Measurements from ENCODE around the gene PCDHA7. TPM values are rescaled to one million over a fixed set of nuclear protein-coding genes. Genes with fewer than 3 reads are reported as not detected.

The PCDHA7 gene, protein sequence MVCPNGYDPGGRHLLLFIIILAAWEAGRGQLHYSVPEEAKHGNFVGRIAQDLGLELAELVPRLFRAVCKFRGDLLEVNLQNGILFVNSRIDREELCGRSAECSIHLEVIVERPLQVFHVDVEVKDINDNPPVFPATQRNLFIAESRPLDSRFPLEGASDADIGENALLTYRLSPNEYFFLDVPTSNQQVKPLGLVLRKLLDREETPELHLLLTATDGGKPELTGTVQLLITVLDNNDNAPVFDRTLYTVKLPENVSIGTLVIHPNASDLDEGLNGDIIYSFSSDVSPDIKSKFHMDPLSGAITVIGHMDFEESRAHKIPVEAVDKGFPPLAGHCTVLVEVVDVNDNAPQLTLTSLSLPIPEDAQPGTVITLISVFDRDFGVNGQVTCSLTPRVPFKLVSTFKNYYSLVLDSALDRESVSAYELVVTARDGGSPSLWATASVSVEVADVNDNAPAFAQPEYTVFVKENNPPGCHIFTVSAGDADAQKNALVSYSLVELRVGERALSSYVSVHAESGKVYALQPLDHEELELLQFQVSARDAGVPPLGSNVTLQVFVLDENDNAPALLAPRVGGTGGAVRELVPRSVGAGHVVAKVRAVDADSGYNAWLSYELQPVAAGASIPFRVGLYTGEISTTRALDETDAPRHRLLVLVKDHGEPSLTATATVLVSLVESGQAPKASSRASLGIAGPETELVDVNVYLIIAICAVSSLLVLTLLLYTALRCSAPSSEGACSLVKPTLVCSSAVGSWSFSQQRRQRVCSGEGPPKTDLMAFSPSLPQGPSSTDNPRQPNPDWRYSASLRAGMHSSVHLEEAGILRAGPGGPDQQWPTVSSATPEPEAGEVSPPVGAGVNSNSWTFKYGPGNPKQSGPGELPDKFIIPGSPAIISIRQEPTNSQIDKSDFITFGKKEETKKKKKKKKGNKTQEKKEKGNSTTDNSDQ
- total RNA-seq (2022; extraction: Qiagen RNA extraction) = 0.05 to 0.16 TPM (median 0.09 TPM) in 5 replicates

DNA sequence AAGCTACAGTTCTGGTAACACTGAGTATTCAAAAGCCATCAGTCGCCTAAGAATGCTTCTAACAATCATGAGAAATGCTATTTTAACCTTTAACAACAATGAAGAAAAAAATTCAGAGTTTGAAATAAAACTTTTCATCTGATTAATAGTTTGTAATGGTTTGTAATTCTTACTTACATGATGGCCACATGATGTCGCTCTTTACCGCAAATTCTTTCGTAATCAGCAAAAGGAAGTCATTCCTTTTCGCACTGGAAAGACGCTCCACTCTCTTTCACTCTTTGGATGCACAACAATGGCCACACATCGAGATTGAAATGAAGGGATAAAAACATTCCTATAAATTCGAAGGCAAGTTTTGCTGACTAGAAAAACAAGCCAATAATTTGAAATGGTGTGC lies at the start of gene PCDHA7:
TSS of gene PCDHA7 (plus strand) at position 277 of the 400 bp plus-strand sequence. CDS start at position 392, 115 bp downstream.

DNA sequence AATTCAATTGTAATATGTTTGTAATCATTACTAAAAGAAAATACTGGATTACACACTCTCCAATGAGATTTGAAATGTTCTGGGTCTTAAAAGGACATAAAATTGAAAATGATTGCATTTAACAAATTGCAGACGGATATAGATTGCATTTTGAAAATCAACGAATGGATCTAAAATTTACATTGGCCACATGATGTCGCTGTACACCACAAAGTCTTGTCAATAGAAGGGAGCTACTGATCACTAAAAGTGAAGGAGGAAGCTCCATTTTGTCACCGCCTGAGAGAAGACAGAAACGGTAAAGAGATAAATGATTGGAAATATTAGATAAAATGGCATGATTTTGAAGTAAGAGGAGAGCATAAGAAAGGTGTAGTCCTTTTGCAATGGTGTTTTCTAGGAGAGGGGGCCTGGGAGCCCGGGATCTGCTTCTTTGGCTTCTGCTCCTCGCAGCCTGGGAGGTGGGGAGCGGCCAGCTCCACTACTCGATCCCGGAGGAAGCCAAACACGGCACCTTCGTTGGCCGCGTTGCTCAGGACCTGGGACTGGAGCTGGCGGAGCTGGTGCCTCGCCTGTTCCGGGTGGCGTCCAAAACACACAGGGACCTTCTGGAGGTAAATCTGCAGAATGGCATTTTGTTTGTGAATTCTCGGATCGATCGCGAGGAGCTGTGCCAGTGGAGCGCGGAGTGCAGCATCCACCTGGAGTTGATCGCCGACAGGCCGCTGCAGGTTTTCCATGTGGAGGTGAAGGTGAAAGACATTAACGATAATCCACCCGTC lies 48.0 kb upstream of the PCDHA7 start, which contains the start of gene PCDHA1:
TSS of gene PCDHA1 (plus strand) at position 236 of the 782 bp plus-strand sequence.

DNA sequence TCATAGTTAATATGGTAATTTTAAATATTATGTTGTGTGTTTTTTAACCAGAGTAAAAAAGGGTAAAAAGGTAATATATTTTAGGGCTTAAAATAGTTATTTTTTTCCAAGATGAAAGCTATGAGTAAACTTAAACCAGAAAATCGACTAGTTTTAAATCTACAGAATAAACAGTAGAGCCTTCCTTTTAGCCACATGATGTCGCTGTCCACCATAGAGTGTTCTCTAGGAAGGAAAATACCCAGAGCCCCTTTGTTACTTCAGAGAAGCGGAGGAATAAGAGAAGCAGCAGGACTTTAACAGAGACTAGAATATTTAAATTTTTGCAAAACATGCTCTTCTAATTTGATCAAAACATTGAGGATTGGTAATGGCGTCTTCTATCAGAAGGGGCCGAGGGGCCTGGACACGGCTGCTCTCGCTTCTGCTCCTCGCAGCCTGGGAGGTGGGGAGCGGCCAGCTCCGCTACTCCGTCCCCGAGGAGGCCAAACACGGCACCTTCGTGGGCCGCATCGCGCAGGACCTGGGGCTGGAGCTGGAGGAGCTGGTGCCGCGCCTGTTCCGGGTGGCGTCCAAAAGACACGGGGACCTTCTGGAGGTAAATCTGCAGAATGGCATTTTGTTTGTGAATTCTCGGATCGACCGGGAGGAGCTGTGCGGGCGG lies 39.3 kb upstream of the PCDHA7 start, which contains the start of gene PCDHA2:
TSS of gene PCDHA2 (plus strand) at position 258 of the 664 bp plus-strand sequence.

DNA sequence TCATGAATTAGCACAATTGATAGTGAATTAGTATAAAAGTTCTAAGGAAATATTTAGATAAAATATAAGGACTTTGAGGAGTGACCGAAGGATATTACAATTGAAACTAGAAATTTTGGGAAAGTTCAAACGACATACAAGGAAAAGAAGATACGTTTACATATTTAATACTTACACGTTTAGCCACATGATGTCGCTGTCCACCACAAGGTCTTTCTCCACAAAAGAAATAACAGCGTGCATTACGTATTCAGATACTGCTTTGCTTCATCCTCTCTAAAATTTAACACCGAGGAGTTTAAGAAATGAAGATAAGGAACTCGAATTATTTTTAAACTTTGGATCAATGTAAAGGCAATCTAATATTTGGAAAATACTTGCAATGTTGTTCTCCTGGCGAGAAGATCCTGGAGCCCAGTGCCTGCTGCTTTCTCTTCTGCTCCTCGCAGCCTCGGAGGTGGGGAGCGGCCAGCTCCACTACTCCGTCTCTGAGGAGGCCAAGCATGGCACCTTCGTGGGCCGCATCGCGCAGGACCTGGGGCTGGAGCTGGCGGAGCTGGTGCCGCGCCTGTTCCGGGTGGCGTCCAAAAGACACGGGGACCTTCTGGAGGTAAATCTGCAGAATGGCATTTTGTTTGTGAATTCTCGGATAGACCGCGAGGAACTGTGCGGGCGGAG lies 33.1 kb upstream of the PCDHA7 start, which contains the start of gene PCDHA3:
TSS of gene PCDHA3 (plus strand) at position 242 of the 678 bp plus-strand sequence.

DNA sequence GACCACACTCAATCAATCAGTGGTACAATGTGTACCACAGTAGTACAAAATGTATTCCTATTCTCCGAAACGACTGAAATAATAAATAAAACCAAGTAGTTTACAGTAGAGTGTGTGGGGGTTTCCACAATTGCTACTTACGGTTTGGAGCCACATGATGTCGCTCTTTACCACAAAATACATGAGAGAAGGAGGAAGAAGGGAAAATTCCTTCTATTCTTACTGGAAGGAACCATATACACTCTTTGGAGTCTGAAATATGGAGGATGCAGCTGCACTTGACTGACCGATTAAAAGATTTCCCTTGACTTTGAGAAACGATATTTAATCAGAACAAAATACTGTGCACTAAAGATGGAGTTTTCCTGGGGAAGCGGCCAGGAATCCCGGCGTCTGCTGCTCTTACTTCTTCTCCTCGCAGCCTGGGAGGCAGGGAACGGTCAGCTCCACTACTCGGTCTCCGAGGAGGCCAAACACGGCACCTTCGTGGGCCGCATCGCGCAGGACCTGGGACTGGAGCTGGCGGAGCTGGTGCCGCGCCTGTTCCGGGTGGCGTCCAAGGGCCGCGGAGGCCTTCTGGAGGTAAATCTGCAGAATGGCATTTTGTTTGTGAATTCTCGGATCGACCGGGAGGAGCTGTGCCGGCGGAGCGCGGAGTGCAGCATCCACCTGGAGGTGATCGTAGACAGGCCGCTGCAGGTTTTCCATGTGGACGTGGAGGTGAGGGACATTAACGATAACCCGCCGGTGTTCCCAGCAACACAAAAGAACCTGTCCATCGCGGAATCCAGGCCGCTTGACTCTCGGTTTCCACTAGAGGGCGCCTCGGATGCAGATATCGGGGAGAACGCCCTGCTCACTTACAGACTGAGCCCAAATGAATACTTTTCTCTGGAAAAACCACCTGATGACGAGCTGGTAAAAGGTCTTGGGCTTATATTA lies 27.0 kb upstream of the PCDHA7 start, which contains the start of gene PCDHA4:
TSS of gene PCDHA4 (plus strand) at position 235 of the 942 bp plus-strand sequence.

DNA sequence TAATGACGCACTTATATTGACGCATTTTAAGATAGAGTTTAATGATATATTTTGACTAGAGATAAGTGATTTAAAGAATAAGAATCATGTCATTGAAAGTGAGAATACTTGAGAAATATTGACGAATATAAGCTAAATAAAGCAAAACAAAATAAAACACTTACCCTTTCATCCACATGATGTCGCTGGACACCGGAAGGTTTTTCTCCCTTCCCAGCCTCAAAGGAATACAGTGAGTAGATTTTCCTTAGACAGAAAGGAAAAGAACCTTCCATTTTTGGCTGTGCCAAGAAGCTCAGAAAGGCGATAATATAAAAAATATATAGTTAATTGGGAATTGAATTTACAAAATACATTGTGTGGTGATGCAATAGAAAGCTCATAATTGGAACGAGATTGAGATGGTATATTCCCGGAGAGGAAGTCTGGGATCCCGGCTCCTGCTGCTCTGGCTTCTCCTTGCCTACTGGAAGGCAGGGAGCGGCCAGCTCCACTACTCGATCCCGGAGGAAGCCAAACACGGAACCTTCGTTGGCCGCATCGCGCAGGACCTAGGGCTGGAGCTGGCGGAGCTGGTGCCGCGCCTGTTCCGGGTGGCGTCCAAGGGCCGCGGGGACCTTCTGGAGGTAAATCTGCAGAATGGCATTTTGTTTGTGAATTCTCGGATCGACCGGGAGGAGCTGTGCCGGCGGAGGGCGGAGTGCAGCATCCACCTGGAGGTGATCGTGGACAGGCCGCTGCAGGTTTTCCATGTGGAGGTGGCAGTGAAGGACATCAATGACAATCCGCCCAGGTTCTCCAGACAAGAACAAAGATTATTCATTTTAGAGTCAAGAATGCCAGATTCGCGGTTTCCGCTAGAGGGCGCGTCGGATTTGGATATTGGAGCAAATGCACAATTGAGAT lies 12.4 kb upstream of the PCDHA7 start, which contains the start of gene PCDHA5:
TSS of gene PCDHA5 (plus strand) at position 239 of the 906 bp plus-strand sequence.

DNA sequence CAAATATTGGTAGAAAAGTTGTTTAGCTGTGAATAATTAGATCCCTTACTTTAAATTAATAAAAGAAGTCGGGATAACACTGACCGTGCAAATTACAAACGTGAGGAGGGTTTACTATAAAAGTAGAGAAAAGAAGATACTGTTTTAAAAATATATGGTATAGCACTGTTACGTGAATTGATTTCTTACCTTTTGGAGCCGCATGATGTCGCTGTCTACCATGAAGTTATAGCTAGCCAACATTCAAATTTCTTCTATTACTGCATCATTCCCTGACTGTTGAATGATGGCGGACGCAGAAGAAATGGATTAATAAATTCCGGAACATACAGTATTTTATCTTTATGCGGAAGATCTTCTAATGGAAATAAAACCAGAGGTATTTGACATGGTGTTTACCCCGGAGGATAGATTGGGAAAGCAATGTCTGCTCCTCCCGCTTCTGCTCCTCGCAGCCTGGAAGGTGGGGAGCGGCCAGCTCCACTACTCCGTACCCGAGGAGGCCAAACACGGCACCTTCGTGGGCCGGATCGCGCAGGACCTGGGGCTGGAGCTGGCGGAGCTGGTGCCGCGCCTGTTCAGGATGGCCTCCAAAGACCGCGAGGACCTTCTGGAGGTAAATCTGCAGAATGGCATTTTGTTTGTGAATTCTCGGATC lies 6.2 kb upstream of the PCDHA7 start, which contains the start of gene PCDHA6:
TSS of gene PCDHA6 (plus strand) at position 257 of the 658 bp plus-strand sequence. CDS start at position 389, 132 bp downstream.

DNA sequence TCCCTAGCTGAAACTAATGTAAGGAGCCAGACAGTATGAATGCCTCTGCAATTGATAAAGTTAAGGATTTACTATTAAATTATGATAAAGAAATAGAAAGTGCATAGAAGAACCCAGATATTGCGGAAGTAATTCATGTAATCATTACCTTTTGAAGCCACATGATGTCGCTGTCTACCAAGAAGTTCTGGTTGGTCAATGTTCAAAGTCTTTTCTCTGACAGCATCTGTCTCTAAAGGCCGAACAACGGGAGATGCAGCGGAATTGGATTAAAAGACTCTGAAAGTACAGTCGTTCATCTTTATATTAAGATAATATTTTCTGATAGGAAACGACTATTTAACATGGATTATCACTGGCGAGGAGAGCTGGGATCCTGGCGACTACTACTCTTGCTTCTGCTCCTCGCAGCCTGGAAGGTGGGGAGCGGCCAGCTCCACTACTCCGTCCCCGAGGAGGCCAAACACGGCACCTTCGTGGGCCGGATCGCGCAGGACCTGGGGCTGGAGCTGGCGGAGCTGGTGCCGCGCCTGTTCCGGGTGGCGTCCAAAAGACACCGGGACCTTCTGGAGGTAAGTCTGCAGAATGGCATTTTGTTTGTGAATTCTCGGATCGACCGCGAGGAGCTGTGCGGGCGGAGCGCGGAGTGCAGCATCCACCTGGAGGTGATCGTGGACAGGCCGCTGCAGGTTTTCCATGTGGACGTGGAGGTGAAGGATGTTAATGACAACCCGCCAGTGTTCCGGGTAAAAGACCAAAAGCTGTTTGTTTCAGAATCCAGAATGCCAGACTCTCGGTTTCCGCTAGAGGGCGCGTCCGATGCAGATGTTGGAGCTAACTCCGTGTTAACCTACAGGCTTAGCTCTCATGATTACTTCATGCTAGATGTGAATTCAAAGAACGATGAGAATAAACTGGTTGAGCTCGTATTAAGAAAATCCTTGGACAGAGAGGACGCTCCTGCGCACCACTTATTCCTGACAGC lies 7.2 kb downstream of the PCDHA7 start, which contains the start of gene PCDHA8:
TSS of gene PCDHA8 (plus strand) at position 210 of the 985 bp plus-strand sequence. CDS start at position 345, 135 bp downstream.

DNA sequence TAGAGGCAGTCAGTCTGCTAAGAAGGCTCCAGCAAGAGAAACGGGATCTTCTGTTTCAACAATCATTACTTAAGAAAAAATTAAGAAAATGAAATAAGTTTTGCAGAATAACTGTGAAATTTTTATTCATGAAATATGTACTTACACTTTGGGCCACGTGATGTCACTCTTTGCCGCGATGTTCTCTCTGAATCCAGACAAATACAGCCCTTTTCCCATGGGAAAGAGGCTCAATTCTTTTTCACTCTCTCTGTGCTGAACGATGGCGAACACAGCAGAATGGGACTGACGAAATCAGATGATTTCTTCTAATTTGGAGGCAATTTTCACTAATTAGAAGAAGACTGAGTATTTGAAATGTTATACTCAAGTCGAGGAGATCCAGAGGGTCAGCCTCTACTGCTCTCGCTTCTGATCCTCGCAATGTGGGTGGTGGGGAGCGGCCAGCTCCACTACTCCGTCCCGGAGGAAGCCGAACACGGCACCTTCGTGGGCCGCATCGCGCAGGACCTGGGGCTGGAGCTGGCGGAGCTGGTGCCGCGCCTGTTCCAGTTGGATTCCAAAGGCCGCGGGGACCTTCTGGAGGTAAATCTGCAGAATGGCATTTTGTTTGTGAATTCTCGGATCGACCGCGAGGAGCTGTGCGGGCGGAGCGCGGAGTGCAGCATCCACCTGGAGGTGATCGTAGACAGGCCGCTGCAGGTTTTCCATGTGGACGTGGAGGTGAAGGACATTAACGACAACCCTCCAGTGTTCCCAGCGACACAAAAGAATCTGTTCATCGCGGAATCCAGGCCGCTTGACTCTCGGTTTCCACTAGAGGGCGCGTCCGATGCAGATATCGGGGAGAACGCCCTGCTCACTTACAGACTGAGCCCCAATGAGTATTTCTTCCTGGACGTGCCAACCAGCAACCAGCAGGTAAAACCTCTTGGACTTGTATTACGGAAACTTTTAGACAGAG lies 14.4 kb downstream of the PCDHA7 start, which contains the start of gene PCDHA9:
TSS of gene PCDHA9 (plus strand) at position 244 of the 964 bp plus-strand sequence. CDS start at position 358, 114 bp downstream.

DNA sequence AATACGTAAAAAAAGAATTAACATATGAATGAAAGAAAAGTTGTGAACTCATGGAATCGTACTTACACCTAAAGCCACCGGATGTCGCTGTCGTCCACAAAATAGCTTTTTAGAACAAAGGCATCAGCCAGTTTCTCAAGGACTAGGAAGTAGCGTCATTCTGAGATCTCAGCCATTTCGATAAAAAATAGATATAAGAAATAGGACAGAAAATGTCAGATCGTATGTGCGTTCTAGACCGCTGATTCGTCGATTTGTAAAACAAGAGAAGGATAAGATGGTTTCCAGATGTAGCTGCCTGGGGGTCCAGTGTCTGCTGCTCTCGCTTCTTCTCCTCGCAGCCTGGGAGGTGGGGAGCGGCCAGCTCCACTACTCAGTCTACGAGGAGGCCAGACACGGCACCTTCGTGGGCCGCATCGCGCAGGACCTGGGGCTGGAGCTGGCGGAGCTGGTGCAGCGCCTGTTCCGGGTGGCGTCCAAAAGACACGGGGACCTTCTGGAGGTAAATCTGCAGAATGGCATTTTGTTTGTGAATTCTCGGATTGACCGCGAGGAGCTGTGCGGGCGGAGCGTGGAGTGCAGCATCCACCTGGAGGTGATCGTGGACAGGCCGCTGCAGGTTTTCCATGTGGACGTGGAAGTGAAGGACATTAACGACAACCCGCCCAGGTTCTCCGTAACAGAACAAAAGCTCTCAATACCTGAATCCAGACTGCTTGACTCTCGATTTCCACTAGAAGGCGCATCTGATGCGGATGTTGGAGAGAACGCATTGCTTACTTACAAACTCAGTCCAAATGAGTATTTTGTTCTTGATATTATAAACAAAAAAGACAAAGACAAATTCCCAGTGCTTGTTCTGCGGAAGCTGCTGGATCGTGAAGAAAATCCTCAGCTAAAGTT lies 22.0 kb downstream of the PCDHA7 start, which contains the start of gene PCDHA10:
TSS of gene PCDHA10 (plus strand) at position 126 of the 903 bp plus-strand sequence. CDS start at position 278, 152 bp downstream.

DNA sequence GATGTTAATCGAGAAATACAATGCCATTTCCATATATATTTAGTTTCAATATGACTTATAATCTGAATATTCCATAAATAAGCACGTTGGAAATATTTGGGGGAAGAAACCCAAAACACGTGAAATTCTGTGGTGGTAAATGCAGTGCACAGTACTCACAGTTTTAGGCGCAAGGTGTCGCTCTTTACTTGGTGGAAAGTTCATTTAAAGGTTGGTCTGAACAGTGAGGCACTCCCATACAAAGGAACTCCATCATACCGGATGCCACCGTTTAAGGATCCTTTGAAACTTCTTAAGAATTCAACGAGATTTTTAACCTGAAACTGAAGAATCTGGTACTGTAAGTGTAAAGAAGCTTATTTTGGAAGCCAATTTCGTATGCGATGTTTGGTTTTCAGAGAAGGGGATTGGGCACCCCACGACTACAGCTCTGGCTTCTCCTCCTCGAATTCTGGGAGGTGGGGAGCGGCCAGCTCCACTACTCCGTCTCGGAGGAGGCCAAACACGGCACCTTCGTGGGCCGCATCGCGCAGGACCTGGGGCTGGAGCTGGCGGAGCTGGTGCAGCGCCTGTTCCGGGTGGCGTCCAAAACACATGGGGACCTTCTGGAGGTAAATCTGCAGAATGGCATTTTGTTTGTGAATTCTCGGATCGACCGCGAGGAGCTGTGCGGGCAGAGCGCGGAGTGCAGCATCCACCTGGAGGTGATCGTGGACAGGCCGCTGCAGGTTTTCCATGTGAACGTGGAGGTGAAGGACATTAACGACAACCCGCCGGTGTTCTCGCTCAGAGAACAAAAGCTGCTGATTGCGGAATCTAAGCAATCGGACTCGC lies 34.9 kb downstream of the PCDHA7 start, which contains the start of gene PCDHA11:
TSS of gene PCDHA11 (plus strand) at position 237 of the 834 bp plus-strand sequence. CDS start at position 384, 147 bp downstream.

